GM21723 (cell line): Measurements from ENCODE around the gene TMEM19.
"Not testable (repeated sequence)": the region's sequence is repeated elsewhere in the genome, so short reads cannot be mapped to it uniquely, and the experiment has no call there.

Experiments used
- ATAC-seq: cut with Tn5 transposase; IDR thresholded peaks from one replicate; pipeline ENCODE4 v1.9.1; 2021; ENCODE audit warnings: mild to moderate bottlenecking, moderate library complexity; ENCODE audit not compliant: unreplicated experiment

The TMEM19 gene

DNA sequence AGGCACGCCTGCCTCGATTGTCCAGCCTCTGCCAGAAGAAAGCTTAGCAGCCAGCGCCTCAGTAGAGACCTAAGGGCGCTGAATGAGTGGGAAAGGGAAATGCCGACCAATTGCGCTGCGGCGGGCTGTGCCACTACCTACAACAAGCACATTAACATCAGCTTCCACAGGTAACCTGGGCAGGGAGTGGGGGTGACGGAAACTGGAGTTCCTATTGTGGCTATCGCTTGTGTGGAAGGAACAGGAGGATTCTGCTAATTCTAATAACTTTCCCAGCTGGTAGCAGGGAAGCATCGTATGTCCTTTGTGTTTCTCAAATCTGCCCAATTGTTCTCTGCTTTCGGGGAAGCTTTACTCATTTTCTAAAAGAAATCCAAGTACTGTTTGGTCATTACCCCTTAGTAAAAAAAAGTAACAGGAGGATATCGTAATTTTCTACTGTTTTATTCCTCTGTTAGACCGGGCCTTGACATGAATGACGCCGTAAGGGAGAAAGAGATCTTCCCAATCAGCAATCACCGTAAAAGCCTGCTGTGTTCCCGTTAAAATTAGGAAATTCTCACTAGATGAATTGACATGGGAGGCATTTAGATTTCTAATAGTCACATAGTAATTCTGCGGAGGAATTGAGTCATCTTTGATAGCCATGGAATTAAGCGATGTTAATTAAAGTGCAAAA lies 21.3 kb upstream of the TMEM19 start:
- ATAC-seq, result peak; percentile 18

DNA sequence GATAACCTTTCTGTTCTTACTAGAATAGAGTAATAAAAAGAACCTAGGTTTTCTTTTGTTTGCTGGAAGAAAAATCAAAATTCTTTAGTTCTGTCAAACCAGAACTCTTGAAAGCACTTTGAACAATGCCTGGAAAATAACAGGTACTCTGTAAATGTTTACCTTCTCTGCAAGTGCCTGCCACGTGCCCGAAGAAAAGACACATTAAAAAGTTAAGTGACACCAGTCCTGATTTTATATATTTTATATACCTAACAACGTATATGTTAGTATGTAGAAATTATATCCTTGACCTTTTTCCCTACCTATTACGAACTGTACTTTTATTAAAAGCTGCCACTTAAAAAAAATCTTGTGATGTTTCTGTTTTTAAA lies 20.8 kb upstream of the TMEM19 start:
- ATAC-seq, result no peak

DNA sequence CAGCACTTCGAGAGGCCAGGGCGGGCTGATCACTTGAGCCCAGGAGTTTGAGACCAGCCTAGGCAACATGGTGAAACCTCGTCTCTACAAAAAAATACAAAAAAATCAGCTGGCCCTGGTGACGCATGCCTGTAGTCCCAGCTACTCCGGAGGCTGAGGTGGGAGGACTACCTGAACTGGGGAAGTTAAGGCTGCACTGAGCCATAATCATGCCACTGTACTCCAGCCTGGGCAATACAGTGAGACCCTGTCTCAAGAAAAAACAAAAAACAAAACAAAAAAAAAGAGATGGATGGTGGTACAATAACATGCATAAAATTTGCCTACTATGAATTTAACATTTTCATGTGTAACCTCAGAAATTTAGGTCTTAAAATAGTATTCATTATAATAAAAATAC lies 19.6 kb upstream of the TMEM19 start:
- ATAC-seq, result no peak

DNA sequence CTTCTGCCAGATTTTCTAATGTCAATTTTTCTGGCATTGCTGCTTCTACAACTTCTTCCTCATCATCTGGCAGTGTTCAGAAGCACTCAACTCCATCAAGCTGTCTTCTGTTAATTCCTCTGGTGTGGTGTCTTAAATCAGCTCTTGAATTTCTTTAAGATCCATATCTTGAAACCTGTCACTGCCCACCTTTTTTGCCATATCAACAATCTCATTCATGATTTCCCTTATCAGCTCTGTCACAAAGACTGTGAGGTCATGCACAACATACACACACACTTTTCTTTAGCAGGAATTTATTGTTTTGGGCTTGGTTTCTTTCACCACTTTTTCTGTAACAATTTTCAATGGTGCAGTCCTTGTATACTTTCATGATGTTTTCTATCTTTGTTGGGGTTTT lies 14.6 kb upstream of the TMEM19 start:
- no peak for ATAC-seq

DNA sequence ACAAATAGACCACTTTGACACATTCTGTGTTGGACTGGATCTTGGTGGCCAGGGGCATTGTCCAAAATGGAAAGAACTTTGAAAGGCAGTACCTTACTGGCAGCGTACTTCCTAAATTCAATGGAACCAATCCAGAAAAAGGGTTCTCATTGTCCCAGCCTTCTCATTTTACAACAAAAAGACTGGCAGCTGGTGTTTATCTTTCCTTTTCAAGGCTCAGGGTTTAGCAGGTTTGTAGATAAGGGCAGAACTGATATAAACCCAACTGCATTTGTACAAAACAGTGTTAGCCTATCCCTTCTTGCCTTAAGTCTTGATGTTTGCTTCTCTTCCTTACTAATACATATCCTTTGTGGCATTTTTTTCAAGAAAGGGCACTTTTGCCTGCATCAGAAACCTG lies 14.1 kb upstream of the TMEM19 start:
- ATAC-seq, result no peak

DNA sequence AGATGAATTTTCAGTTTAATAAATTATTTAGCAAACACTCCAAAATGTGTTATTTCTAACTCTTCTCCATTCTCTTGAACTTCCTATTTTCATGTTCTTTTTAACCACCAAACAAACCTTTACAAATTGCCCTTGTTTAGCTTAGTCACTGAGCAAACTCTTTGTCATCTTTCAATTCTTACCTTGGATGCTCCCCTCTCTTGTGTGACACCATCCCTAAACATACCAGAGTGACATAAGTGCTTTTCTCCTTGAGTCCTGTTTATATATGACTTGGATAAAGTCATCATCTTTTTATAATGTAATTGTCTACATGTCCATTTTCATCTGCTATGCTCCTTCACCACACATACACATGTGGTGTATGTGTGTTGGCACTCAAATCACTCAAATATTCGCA lies 3.4 kb upstream of the TMEM19 start:
- no peak for ATAC-seq

DNA sequence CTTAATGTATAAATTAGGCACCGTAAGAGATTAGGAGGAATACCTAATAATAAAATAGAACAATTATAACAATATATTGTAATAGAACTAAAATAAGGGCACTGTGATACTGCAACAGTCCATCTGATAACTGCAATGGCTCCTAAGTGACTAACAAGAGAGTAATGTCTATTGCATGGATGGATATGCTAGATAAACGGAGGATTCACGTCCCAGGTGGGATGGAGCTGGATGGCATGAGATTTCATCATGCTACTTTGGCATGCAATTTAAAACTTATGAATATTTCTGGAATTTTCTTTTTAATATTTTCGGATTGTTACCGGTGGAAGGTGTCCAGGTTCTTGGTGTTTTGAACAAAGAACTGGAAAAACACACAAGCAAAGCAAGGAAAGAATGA lies 2.2 kb upstream of the TMEM19 start:
- no peak for ATAC-seq

DNA sequence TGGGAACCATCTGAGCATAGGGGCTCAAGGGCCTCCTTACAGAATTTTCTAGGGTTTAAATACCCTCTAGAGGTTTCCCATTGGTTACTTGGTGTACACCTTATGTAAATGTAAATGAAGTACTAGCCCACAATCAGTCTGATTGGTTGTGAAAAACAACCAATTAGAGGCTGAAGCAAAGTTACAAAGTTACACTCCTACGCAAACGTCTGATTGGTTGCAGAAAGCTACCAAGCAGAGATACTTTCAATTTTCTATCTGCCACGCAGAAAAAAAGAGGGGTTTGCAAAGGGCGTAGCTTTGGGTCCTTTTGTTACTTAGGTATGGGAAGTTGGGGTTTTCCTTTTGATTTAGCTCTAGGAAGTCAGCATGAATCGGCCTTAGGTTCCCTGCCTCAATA lies 1.8 kb upstream of the TMEM19 start:
- no peak for ATAC-seq

DNA sequence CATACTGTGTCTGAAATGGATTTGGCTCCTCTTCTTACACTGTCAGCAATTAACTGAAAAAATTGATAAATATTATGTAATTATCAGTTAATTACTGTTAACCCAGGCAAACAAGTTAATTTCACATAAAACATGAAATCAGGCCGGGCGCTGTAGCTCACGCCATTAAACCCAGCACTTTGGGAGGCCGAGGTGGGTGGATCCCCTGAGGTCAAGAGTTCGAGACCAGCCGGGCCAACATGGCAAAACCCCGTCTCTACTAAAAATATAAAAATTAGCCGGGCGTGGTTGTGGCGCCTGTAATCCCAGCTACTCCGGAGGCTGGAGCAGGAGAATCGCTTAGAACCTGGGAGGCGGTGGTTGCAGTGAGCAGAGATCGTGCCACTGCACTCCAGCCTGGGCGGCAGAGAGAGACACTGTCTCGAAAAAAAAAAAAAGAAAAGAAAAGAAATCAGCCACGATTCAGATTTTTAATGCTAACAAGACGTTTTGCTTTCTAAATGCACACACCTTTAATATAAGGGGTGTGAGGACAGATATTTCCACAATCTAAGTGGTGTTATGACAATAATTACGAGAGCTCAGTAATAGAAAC lies 473 bp upstream of the TMEM19 start:
- no peak for ATAC-seq

DNA sequence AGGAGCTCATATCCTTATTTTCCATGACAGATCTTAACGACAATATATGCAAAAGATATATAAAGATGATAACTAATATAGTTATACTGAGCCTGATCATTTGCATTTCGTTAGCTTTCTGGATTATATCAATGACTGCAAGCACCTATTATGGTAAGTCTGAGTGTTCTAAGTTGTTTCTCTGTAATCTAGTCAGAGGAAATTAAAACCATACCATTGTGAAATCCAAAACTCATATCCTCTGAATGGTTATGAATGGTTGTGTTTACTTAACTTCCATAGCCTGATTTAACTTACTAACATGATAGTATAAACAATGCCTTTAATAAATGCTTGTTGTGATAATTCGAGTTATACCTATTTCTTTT lies 760 bp downstream of the TMEM19 start:
- no peak for ATAC-seq

DNA sequence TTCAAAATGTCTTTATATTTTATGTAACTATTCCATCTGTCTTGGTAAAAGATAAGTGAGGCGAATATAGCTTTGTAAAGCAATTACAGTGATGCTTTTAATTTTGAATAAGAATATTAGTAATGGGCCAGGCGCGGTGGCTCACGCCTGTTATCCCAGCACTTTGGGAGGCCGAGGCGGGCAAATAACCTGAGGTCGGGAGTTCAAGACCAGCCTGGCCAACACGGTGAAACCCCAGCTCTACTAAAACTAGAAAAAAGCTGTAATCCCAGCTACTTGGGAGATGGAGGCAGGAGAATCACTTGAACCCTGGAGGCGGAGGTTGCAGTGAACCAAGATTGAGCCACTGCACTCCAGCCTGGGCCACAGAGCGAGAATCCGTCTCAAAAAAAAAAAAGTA lies 1.3 kb downstream of the TMEM19 start:
- not testable (repeated sequence) for ATAC-seq

DNA sequence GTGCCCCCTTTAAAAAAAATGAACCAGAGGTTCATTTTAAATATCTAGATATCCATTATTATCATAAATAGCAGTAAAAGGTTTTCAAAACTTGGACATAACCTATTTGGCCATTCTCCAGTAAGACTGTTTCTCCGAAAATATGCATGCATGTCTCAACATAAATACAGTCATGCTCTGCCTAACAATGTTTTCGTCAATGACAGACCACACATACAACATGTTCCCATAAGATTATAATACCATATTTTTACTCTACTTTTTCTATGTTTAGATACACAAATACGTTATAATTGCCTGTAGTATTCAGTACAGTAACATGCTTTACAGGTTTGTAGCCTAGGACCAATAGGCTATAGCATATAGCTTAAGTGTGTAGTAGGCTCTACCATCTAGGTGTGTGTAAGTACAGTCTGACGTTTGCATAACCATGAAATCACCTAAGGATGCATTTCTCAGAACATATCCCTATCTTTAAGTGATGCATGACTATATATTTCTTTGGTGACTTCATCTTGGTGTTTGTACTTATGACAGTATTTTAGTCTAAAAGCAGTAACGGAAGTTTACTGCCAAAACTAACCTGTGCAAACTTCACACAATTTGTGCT lies 3.2 kb downstream of the TMEM19 start:
- ATAC-seq, result no peak

DNA sequence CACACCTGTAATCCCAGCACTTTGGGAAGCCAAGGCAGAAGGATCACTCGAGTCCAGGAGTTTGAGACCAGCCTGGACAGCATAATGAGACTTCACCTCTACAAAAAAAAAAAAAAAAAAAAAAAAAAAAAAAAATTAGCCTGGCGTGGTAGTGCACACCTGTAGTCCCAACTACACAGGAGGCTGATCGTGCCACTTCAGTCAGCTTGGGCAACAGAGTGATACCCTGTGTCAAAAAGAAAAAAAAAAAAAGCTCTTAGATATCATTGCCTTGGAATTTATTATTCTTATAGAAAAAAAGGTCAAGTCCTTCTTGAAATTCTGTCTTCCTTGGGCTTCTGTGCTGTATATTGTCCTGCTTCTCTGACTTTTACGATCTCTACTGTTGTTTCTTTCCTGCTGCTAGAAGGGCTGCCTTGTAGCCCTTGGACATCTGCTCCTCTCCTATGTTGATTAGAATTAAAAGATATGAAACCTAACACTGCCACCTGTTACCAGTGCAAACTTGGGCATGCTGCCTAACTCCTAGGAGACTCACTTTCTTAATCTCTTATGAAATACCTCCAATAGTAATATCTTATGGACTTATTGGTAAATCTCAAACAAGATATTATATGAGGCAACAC lies 5.7 kb downstream of the TMEM19 start:
- no peak for ATAC-seq

DNA sequence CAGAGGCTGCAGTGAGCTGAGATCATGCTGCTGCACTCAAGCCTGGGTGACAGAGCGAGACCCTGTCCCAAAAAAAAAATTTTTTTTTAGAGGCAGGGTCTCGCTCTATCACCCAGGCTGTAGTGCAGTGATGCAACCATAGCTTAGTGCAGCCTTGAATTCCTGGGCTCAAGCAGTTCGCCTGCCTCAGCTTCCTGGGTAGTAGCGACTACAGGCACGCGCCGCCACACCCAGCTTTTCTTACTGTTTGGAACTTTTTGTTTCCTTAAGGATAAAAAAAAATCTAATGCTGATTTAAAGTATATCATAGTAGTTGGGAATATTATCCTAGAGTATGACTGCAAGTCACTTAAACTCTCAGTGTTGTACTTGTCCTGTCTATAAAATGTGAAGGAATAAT lies 7.2 kb downstream of the TMEM19 start:
- no peak for ATAC-seq

DNA sequence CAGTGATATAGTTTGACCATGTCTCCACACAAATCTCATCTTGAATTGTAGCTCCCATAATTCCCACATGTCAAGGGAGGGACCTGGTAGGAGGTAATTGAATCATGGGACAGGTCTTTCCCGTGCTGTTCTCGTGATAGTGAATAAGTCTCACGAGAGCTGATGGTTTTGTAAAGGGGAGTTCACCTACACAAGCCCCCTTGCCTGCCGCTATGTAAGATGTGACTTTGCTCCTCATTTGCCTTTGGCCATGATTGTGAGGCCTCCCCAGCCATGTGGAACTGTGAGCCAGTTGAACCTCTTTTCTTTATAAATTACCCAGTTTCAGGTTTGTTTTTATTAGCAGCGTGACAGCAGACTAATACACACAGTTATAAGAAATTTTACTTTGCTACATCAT lies 7.8 kb downstream of the TMEM19 start:
- ATAC-seq, result peak; percentile 11

DNA sequence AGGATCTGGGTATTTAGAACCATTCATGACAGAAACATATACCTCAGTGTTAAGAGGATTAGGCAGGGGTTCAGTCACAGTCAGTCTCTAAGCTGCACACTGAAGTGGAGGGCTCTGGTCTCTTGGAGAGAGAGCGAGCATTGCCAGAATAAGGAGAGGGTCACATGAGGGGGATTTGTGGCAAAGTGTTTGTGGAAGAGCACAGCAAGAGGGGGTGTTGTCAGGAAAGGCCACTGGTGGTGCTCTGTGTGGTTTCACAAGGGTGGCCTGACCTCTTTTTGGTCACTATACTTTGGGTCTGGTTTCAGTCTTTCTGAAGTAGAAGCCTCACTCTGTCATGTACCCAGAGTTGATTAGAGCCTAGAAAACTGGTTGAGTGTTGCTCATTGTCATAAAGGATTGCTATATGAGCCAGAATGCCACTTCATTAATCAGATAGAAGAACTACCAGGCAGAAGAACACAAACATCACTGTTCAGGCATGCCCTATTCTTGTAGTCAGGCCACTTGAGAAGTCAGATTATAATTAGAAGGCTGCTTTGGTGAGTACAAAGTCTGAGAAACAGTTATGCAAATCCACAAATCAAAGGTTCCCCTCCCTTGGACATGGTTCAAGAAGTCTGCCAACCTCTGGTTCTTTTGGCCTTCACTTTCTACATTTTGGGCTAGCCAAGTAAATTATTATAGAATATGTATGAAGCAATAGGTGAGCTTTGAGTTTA lies 8.4 kb downstream of the TMEM19 start:
- ATAC-seq, result peak; percentile 90

DNA sequence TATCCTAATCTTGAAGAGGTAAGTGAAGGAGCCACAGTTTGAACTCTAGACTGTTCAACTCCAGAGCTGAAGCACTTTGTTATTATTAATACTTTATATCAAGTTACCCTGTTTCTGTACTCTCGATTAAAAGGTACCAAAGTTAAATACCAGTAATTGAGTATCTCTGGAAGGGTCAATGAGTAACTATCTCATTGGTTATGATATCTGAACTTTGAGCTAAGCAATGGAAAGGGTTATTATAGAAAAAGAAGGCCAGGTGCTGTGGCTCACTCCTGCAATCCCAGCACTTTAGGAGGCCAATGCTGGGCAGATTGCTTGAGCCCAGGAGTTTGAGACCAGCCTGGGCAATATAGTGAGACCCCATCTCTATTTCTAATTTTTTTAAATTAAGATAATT lies 9.9 kb downstream of the TMEM19 start:
- ATAC-seq, result no peak

DNA sequence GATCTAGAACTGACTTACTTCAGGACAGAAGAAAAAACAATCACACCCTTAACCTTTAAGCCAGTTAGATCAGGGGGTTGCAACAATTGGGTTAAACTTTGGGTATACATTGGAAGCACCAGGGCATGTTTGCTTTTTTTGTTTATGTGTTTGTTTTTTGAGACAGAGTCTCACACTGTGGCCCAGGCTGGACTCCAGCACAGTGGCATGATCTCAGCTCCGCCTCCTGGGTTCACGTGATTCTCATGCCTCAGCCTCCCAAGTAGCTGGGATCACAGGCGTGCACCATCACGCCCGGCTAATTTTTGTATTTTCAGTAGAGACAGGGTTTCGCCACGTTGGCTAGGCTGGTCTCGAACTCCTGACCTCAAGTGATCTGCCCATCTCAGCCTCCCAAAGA lies 16.3 kb downstream of the TMEM19 start:
- not testable (repeated sequence) for ATAC-seq

DNA sequence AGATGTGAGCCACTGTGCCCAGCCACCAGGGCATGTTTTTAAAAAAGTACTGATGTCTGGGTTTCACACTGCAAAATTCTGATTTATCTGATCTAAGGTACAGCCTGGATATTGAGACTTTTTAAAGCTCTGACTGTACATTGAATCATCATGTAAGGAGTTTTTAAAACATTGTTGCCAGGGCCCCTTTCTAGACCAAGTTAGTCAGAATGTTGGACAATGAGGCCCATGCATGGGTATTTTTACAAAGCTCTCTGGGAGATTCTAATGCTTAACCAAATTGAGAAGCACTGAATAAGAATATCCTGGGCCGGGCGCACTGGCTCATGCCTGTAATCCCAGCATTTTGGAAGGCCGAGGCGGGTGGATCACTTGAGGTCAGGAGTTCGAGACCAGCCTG lies 16.7 kb downstream of the TMEM19 start:
- ATAC-seq, result no peak

DNA sequence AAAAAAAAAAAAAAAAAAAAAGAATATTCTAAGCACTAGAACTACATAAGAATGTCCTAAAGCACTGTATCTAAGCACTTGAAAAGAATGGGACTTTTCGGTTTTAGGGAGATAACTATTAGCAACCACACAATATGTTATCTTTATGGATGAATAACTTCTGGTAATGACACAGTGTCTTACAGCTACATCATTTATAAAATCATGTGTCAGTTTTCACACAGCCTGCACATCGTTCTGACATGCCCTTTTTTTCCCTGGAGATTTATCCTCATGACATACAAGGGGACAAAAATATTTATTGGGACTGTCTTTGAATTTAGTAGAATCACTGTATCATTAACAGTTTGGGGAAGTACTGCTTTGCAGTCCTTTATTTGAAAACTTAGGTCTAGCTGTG lies 17.3 kb downstream of the TMEM19 start:
- ATAC-seq, result no peak

DNA sequence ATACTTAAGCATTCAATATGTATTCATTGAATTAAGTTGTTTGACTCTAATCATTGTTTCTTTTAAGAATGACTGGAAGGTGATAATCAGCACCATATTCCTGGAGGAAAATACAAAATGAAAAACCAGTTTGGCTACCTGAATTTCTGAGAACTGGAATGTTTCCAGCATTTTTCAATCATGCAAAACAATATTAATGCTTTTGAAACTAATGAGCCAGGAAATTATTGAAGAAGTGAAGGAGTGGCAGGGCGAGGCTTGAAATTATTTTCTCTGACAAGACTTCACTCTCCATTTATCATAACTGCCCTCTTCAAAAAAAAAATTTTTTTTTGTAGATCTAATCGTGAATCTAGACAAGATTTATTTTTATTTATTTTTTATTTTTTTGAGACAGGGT lies 19.0 kb downstream of the TMEM19 start:
- ATAC-seq, result no peak

DNA sequence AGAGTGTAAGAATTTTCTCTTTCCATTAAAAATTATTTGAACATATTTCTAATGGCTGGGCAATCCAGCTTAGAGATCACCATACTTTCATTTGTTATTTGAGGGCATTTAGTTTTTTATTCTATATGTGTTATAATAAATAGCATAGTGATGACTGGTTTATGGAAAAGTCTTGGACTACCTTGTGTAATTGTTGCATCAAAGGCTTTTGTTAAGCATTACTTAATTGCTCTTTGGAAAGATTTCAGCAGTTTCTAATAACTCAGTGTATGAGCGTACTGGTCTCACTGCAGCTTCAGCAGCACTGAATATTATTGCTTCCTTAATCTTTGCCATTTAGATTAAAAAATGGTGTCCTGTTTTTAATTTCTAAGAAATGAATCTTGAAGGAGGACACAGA lies 22.8 kb downstream of the TMEM19 start:
- no peak for ATAC-seq
